GM12878 (cell line): ENCODE data around the gene SAP130.

Experiments used
- CTCF ChIP-seq, 3 experiments: IDR thresholded peaks in 2 of 3; conservative IDR thresholded peaks in 1 of 3; 2 replicates each; pipeline ENCODE4 v1.5.1; 2011; ENCODE audit warnings: low read depth in 3 of 3, low read length in 3 of 3, mild to moderate bottlenecking in 3 of 3, control low read depth in 2 of 3, moderate library complexity in 2 of 3, inconsistent platforms in 1 of 3, mixed read lengths in 1 of 3; ENCODE audit not compliant: control insufficient read depth in 2 of 3, insufficient read depth in 1 of 3; ENCODE audit errors: extremely low read depth in 1 of 3
- E2F4 ChIP-seq: IDR thresholded peaks from 2 replicates; pipeline ENCODE4 v1.6.1; 2012; ENCODE audit warnings: low read depth, low read length, improper control_type of control experiment
- EZH2 ChIP-seq: IDR thresholded peaks from 2 replicates; pipeline ENCODE4 v1.6.1; 2012; ENCODE audit warnings: low read depth, mild to moderate bottlenecking, control low read depth, inconsistent platforms, low read length, borderline replicate concordance; ENCODE audit not compliant: control insufficient read depth
- IRF3 ChIP-seq: fragments of 450-650 bp; IDR thresholded peaks from 2 replicates; pipeline ENCODE4 v1.6.1; 2014; ENCODE audit warnings: mild to moderate bottlenecking
- KDM1A ChIP-seq: fragments of 200-600 bp; sonication (generic); IDR thresholded peaks from 2 replicates; pipeline ENCODE4 v1.6.1; 2016; ENCODE audit warnings: borderline replicate concordance
- MAX ChIP-seq: IDR thresholded peaks from 2 replicates; pipeline ENCODE4 v1.6.1; 2012; ENCODE audit warnings: low read depth, low read length, improper control_type of control experiment
- NFXL1 ChIP-seq: fragments of 450-650 bp; IDR thresholded peaks from 2 replicates; pipeline ENCODE4 v1.6.1; 2017; ENCODE audit warnings: antibody characterized with exemption, mild to moderate bottlenecking, borderline replicate concordance
- PRDM15 ChIP-seq: fragments of 450-650 bp; formaldehyde crosslinking; IDR thresholded peaks from 2 replicates; pipeline ENCODE4 v1.4.0; 2020; ENCODE audit warnings: mild to moderate bottlenecking, moderate library complexity
- ZBTB40 ChIP-seq: fragments of 450-650 bp; IDR thresholded peaks from 2 replicates; pipeline ENCODE4 v1.6.1; 2016; ENCODE audit warnings: mild to moderate bottlenecking, moderate library complexity, borderline replicate concordance
- ZZZ3 ChIP-seq: IDR thresholded peaks from 2 replicates; pipeline ENCODE4 v1.6.1; 2011; ENCODE audit warnings: low read depth; ENCODE audit not compliant: control insufficient read depth, insufficient read length

GRCh38 chr2:127951026-127951425 is 76.8 kb downstream of the SAP130 start:
- TF ChIP-seq MAX: no peak
- TF ChIP-seq CTCF (IDR thresholded peaks at IDR 0.05 in 2 of 3, conservative IDR thresholded peaks at IDR 0.05 in 1 of 3; ENCODE audit: control insufficient read depth in 2 of 3, extremely low read depth in 1 of 3, insufficient read depth in 1 of 3, low read depth in 3 of 3, low read length in 3 of 3): no peak
- TF ChIP-seq NFXL1: no peak
- TF ChIP-seq PRDM15 (CRISPR knock-in tag): no peak
- TF ChIP-seq EZH2: no peak
- TF ChIP-seq ZZZ3: no peak
- no peak for TF ChIP-seq ZBTB40
- TF ChIP-seq IRF3: no peak
- TF ChIP-seq E2F4: no peak
- no peak for TF ChIP-seq KDM1A
